Stimulated activated CD4-positive, alpha-beta T cell treated with anti-CD3 and anti-CD28 coated beads, Interleukin-12 subunit alpha, Interleukin-12 subunit beta, amount 100 ng/mL, for 48 hours (primary cell): ENCODE data around the gene MITF.

ENCODE experiments used
- DNase-seq, 3 donors: peaks; one replicate each; pipeline ENCODE4 v3.0.0-alpha.2; 2020; ENCODE audit warnings: low read depth in 2 of 3, low spot score in 1 of 3

The MITF gene

GRCh38 chr3:69868841-69869420, 129.7 kb downstream of the MITF start:
- DNase-seq: no peak

GRCh38 chr3:69869643-69870042, 130.4 kb downstream of the MITF start:
- DNase-seq: no peak

- no peak for DNase-seq
Observed at GRCh38 chr3:69871251-69871650, 132.0 kb downstream of the MITF start.

GRCh38 chr3:69871868-69872267, 132.6 kb downstream of the MITF start:
- no peak for DNase-seq

GRCh38 chr3:69872783-69873378, 133.6 kb downstream of the MITF start:
- DNase-seq: no peak

GRCh38 chr3:69876073-69876472, 136.8 kb downstream of the MITF start:
- DNase-seq: no peak

GRCh38 chr3:69878254-69878653, 139.0 kb downstream of the MITF start:
- no peak for DNase-seq

GRCh38 chr3:69879051-69879450, 139.8 kb downstream of the MITF start:
- DNase-seq: no peak

- DNase-seq: no peak
Observed at GRCh38 chr3:69880069-69880640, 140.9 kb downstream of the MITF start.

GRCh38 chr3:69881051-69881450, 141.8 kb downstream of the MITF start:
- no peak for DNase-seq

GRCh38 chr3:69881756-69882428, 142.6 kb downstream of the MITF start:
- no peak for DNase-seq

GRCh38 chr3:69882560-69882959, 143.3 kb downstream of the MITF start:
- no peak for DNase-seq

- no peak for DNase-seq
Observed at GRCh38 chr3:69888040-69888942, 149.0 kb downstream of the MITF start.

GRCh38 chr3:69888943-69889315, 149.7 kb downstream of the MITF start:
- DNase-seq: no peak

- DNase-seq: peak; percentile 2 to 15 (median 6)
Observed at GRCh38 chr3:69890084-69890483, 150.8 kb downstream of the MITF start.

- DNase-seq: no peak
Observed at GRCh38 chr3:69890691-69891090, 151.4 kb downstream of the MITF start.

- no peak for DNase-seq
Observed at GRCh38 chr3:69892706-69893105, 153.4 kb downstream of the MITF start.

GRCh38 chr3:69893274-69893673, 154.0 kb downstream of the MITF start:
- no peak for DNase-seq

GRCh38 chr3:69896095-69896494, 156.8 kb downstream of the MITF start:
- DNase-seq: no peak

GRCh38 chr3:69900331-69900730, 161.1 kb downstream of the MITF start:
- DNase-seq: no peak

- DNase-seq: no peak
Observed at GRCh38 chr3:69901802-69902201, 162.5 kb downstream of the MITF start.
